HG03280 (cell line): ENCODE data around the gene ATXN1.
A peak's percentile ranks its signal among the peaks of the same experiment; 100 is the strongest.
"Not testable (repeated sequence)": the region's sequence is repeated elsewhere in the genome, so short reads cannot be mapped to it uniquely, and the experiment has no call there.

Experiments
- ATAC-seq: cut with Tn5 transposase; IDR thresholded peaks from one replicate; pipeline ENCODE4 v1.9.1; 2021; ENCODE audit warnings: mild to moderate bottlenecking, moderate library complexity; ENCODE audit not compliant: unreplicated experiment

Gene ATXN1

GRCh38 chr6:16654701-16655100, 106.6 kb downstream of the ATXN1 start:
- no peak for ATAC-seq

GRCh38 chr6:16653226-16653625, 108.0 kb downstream of the ATXN1 start:
- no peak for ATAC-seq

DNA sequence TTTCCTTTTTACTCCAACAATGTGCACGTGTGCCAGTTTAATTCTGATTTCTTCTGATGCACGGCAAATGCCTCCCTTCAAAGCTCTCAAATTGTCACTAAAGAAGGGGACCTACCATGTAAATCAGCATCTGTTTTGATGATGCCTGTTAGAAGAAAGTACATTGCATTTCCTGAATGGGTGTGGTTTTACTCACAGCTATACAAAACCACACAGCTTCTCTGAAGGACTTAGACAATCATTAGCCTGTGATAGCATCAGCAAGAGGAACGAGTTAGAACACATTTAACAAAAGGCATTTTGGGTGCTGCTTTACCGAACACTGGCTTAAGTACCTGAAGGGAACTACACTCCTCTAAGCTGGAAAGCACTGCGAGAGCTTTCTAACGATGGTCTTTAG, 109.4 kb downstream of the ATXN1 start:
- peak; percentile 58 for ATAC-seq

DNA sequence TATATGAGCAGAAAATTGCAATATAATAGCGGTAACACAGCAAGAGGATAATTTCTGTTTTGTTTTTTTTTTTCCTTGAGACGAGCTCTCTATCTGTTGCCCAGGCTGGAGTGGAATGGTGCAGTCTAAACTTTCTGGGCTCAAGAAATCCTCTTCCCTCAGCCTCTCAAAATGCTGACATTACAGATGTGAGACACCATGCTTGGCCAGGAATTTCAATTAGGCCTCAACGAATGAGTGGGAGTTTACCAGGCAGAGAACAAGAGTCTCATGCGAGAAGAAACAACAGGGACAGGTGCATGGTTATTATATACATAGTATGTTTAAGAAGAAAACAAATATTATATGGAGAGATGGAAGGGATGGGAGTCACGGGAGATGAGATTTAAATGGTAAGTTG, 111.4 kb downstream of the ATXN1 start:
- ATAC-seq, result no peak

GRCh38 chr6:16649241-16649640, 112.0 kb downstream of the ATXN1 start:
- no peak for ATAC-seq

- ATAC-seq, result no peak
Observed at GRCh38 chr6:16648003-16648402, 113.3 kb downstream of the ATXN1 start.

GRCh38 chr6:16647422-16647821, 113.8 kb downstream of the ATXN1 start:
- no peak for ATAC-seq

- no peak for ATAC-seq
Observed at GRCh38 chr6:16644540-16645250, 116.6 kb downstream of the ATXN1 start.

GRCh38 chr6:16639684-16640480, 121.4 kb downstream of the ATXN1 start:
- ATAC-seq, result no peak

- ATAC-seq, result no peak
Observed at GRCh38 chr6:16637635-16638034, 123.6 kb downstream of the ATXN1 start.

DNA sequence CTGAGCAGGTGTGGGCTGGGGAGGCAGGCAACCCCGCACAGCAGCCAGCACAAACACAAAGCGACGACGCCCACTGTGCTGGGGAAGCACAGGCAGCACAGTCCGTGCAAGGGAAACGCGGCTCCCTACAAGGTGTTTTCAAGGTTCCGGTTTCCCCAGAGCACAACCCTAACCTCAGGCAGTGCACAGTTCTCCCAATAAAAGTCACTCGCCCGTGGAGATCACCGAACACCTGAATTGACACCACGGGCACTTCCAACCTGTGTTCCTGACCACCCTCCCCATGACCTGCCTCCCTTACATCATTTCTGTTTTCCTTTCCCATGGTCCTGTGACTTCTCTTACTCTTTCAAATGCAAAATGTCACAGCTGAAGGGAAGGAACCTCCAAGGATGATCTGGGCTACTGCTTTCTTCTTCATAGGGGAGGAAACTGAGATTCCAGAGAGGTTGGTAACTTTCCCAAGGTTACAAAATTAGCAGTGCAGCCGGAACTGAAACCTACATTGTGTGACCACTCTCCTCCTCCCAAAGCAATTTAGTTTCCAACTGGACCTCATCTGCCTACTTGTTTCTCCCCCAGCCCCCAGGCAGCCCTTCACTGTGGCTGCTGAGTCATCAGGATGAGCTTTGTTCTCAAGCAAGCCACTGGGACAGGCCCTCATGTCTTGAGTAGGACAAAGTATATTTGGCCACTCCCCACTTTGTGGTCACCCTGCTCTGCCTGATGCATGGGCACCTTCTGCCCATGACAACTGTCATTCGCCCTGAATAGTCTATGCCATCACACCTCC, 125.3 kb downstream of the ATXN1 start:
- ATAC-seq, result peak; percentile 41

- no peak for ATAC-seq
Observed at GRCh38 chr6:16635291-16635809, 125.9 kb downstream of the ATXN1 start.

GRCh38 chr6:16634855-16635254, 126.4 kb downstream of the ATXN1 start:
- no peak for ATAC-seq

GRCh38 chr6:16633961-16634360, 127.3 kb downstream of the ATXN1 start:
- no peak for ATAC-seq

- ATAC-seq, result no peak
Observed at GRCh38 chr6:16633465-16633864, 127.8 kb downstream of the ATXN1 start.

DNA sequence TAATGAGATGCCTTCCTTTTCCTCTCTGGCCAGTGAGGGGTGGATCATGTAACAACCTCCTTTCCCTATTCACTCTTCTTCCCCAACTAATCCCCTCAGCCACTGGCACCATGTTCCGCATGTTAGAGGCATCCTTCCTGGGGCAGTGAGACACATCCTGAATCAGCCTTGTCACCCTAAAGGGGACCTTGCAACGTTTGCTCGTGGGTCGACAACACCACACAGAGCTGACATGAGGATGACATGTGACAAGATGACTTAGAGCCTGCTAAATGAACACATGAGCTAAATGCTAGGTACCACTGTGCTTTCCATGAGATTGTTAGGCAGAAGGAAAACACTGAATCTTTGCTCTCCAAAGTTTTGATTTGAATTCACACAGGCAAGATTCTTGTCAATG, 129.2 kb downstream of the ATXN1 start:
- ATAC-seq, result no peak

GRCh38 chr6:16630026-16630643, 131.1 kb downstream of the ATXN1 start:
- no peak for ATAC-seq

- not testable (repeated sequence) for ATAC-seq
Observed at GRCh38 chr6:16628580-16628979, 132.7 kb downstream of the ATXN1 start.

- ATAC-seq, result no peak
Observed at GRCh38 chr6:16626650-16627049, 134.6 kb downstream of the ATXN1 start.

DNA sequence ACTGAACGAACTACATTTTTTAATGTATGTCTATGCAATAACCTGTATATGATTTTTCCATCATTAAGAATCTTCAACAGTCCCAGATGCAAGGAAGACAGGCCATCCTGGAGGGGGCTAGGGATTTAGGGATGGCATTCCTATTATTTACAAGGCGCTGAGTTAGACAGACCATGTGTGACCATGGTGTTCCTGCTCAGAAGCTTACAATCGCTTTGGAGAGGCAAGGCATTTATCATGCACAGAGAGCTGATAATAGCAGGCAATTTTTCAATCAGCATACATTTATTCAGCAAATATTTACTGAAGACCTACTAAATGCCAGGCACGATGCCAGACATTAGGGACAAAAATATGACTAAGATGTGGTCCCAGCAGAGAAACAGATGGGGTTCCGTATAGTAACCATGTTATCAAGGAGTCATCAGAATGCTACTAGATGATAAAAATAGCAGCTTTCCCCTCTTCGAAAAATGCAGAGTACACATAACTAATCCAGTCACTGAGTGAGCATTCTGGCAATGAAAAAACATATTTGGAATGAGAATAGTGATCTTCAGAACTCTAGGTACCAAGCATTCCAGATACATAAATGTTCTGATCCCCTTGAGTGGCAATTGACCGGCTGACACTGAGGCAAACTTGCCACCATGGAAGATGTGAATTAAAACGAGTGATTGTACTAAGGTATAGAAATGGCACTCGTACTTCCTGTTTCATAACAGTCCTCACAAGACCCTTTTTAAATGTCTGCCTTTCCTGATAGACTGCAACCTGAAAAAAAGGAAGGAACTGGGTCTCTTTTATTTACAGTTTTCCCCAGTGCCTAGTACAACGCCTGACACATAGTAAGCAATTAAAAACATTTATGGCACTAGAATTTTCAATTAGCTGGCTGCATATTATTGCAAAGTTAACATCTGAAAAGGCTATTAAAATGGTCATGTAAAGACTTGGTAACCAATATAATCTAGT, 135.7 kb downstream of the ATXN1 start:
- no peak for ATAC-seq
